ENCODE data around the gene MOSPD2.

The MOSPD2 gene

DNA sequence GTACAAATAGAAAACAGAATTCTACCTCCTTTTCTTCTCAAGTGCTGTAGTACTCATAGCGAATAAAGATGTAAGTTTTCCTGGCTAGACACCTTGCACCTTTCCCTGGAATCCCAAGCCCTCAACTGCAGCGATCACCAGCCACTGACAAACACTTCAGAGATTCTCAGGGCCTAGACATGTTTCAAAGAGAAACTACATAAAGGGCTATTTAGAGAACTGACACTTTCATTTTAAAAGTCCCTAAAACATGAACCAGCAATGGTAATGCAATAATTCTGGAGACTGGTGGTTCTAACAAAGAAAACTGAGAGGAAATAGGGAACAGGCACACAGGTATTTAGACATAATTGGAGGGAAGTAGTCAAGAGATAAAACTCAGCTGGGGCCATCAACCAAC lies 36.1 kb upstream of the MOSPD2 start:
- DNase-seq: no peak
- Histone ChIP-seq H3K4me1 (no peaks in the 10 kb centered on the region), H3K4me3 (ENCODE audit: low read depth, low read length) (no peak overlapping the region), H3K9me3 (no peaks in the 10 kb centered on the region), H3K27me3 (no peaks in the 10 kb centered on the region), H3K36me3 (no peaks in the 10 kb centered on the region; the same call in 1 of the 2 replicates)
- TF ChIP-seq, protein P1, sequence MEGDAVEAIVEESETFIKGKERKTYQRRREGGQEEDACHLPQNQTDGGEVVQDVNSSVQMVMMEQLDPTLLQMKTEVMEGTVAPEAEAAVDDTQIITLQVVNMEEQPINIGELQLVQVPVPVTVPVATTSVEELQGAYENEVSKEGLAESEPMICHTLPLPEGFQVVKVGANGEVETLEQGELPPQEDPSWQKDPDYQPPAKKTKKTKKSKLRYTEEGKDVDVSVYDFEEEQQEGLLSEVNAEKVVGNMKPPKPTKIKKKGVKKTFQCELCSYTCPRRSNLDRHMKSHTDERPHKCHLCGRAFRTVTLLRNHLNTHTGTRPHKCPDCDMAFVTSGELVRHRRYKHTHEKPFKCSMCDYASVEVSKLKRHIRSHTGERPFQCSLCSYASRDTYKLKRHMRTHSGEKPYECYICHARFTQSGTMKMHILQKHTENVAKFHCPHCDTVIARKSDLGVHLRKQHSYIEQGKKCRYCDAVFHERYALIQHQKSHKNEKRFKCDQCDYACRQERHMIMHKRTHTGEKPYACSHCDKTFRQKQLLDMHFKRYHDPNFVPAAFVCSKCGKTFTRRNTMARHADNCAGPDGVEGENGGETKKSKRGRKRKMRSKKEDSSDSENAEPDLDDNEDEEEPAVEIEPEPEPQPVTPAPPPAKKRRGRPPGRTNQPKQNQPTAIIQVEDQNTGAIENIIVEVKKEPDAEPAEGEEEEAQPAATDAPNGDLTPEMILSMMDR (IDR thresholded peaks at IDR 0.05; ENCODE audit: low read depth, low read length): no peak

DNA sequence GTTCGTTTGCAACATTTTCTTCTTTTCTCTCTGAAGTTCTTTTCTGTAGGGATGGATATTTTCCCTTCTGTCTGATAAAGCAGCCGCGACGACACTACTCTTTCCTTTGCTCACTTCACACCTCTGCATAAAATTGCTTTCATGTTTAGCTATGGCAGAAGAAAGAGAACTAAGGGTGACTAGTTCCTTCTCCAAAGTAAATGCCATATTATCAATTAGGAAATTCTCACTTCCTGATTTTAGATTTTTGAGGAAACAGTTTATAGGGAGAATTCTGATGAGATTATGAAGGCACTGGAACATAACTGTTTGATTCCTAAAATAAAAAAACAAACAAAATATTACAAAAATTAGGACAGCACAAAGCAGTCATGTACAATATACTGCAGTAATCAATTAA lies 29.6 kb upstream of the MOSPD2 start:
- no peaks in the 10 kb centered on the region for H3K4me1 ChIP-seq
- no peak overlapping the region for H3K4me3 ChIP-seq (ENCODE audit: low read depth, low read length)
- no peaks in the 10 kb centered on the region for H3K36me3 ChIP-seq
- no peak for DNase-seq
- no peaks in the 10 kb centered on the region for H3K9me3 ChIP-seq
- TF ChIP-seq, protein P1 (IDR thresholded peaks at IDR 0.05; ENCODE audit: low read depth, low read length): no peak
- no peaks in the 10 kb centered on the region for H3K27me3 ChIP-seq

DNA sequence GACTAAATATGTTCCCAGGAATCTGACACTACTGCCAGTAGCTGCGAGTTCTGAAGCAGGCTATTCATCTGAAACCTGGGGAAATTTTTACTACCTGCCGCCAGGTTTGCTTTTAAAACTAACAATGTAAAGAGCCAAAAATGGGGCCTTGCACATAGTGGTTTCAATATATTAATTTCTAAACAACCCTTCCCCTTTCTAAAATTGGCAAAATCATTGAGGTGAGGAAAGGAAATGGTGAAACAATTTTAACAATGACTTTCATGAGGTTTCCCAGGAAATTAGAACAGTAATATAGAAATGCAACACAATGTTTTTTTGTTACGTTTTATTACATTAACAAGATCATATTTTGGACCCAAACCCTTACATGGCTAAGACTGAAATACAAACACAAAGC lies 21.7 kb upstream of the MOSPD2 start:
- no peaks in the 10 kb centered on the region for H3K36me3 ChIP-seq
- DNase-seq: no peak
- no peaks in the 10 kb centered on the region for H3K9me3 ChIP-seq
- H3K4me3 ChIP-seq (ENCODE audit: low read depth, low read length): no peak overlapping the region
- TF ChIP-seq, protein P1 (IDR thresholded peaks at IDR 0.05; ENCODE audit: low read depth, low read length): no peak
- no peaks in the 10 kb centered on the region for H3K27me3 ChIP-seq
- no peaks in the 10 kb centered on the region for H3K4me1 ChIP-seq

DNA sequence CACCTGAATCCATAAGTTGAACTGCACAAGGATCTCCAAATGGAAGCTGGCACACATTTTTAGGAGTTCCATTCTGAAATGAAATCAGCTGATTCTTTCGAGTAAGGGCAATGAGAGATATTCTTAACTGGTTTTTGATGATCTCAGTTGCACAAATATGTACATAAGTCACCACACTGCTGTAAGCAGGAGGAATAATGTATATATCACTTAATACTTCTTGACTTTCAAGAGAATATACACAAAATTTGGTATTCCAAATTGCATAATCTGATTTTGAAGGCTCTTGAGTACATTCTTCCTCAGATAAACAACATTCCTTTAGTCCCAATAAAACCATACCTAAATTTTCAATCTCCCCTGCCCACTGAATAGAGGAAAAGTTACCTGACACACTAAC lies 8.6 kb upstream of the MOSPD2 start:
- H3K9me3 ChIP-seq: no peaks in the 10 kb centered on the region
- DNase-seq: no peak
- TF ChIP-seq, protein P1 (IDR thresholded peaks at IDR 0.05; ENCODE audit: low read depth, low read length): no peak
- no peaks in the 10 kb centered on the region for H3K36me3 ChIP-seq
- H3K27me3 ChIP-seq: no peaks in the 10 kb centered on the region
- H3K4me1 ChIP-seq: no peaks in the 10 kb centered on the region
- no peak overlapping the region for H3K4me3 ChIP-seq (ENCODE audit: low read depth, low read length)

DNA sequence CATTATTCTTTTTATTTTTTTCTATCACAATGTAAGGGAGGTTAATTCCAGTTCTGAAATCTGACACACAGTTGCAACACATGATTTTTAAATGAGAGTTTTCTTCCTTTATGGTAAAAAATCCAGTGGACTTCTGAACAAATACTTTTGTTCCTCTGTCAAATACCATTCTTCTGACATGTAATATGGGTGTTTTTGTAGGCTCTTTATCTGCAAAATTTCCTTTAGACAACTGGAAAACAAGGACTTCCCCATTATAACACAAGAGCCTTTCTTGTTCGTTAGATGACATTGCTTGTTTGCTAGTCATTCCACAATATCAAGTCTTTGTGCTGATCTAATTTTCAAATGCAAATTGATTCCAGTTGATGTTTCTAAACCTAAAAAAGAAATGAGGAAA lies 8.0 kb upstream of the MOSPD2 start:
- no peaks in the 10 kb centered on the region for H3K36me3 ChIP-seq
- H3K9me3 ChIP-seq: no peaks in the 10 kb centered on the region
- no peak overlapping the region for H3K4me3 ChIP-seq (ENCODE audit: low read depth, low read length)
- no peaks in the 10 kb centered on the region for H3K4me1 ChIP-seq
- TF ChIP-seq, protein P1 (IDR thresholded peaks at IDR 0.05; ENCODE audit: low read depth, low read length): no peak
- H3K27me3 ChIP-seq: no peaks in the 10 kb centered on the region
- no peak for DNase-seq

DNA sequence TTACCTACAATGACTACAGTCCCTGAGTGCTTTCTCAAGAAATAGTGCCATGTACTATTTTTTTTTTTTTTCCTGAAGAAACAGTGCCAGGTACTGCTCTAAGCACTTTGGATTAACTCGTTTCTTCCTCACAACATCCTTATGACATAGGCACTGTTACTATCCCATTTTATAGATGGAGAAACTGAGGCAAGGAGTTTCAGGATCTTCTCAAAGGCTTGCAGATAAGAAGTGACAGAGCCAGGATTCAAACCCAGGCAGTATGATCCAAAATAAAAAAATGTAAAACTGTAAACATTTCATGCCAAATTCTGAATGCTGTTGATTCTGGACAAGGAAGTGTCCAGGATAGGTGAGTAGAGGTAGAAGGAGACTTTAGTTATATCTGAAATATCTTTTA lies 1.5 kb upstream of the MOSPD2 start:
- peak overlapping the region; percentile 80 for H3K4me3 ChIP-seq (ENCODE audit: low read depth, low read length)
- TF ChIP-seq, protein P1 (IDR thresholded peaks at IDR 0.05; ENCODE audit: low read depth, low read length): no peak
- no peak for DNase-seq
- no peaks in the 10 kb centered on the region for H3K27me3 ChIP-seq
- no peaks in the 10 kb centered on the region for H3K9me3 ChIP-seq
- H3K4me1 ChIP-seq: no peaks in the 10 kb centered on the region
- no peaks in the 10 kb centered on the region for H3K36me3 ChIP-seq
